Spleen (tissue), 11 donors: ENCODE results near the gene SPATS2L. TPM values are rescaled to one million over a fixed set of nuclear protein-coding genes. Genes with fewer than 3 reads are reported as not detected.

Experiments used
- DNase-seq: peaks from one replicate; pipeline ENCODE4 v3.0.0-alpha.2; 2020
- H3K27ac ChIP-seq, 8 donors: fragments of 200-600 bp; sonication (generic) in 7 of 8; 1 replicate in 4 of 8; 2 replicates in 4 of 8; pipeline versions ENCODE4 v1.5.0 to v1.8.0; 2016 to 2021; ENCODE audit warnings: inconsistent platforms in 4 of 8, mild to moderate bottlenecking in 4 of 8, moderate library complexity in 1 of 8
- H3K27me3 ChIP-seq, 7 donors: fragments of 200-600 bp; sonication (generic) in 6 of 7; replicated peaks in 1 of 7; 1 replicate in 4 of 7; 2 replicates in 3 of 7; pipeline versions ENCODE4 v1.5.0 to v1.8.0; 2016 to 2021; ENCODE audit warnings: inconsistent platforms in 3 of 7, mild to moderate bottlenecking in 1 of 7
- H3K36me3 ChIP-seq, 6 donors: fragments of 200-600 bp; sonication (generic) in 5 of 6; 1 replicate in 4 of 6; 2 replicates in 2 of 6; pipeline versions ENCODE4 v1.5.0 to v1.8.0; 2016 to 2021; ENCODE audit warnings: inconsistent platforms in 2 of 6
- H3K4me1 ChIP-seq, 6 donors: fragments of 200-600 bp; sonication (generic) in 5 of 6; 1 replicate in 3 of 6; 2 replicates in 3 of 6; pipeline versions ENCODE4 v1.5.0 to v1.8.0; 2016 to 2021; ENCODE audit warnings: inconsistent platforms in 3 of 6
- H3K4me3 ChIP-seq, 8 donors: fragments of 200-600 bp; sonication (generic) in 7 of 8; 1 replicate in 4 of 8; 2 replicates in 4 of 8; pipeline versions ENCODE4 v1.5.0 to v1.8.0; 2016 to 2021; ENCODE audit warnings: inconsistent platforms in 4 of 8, mild to moderate bottlenecking in 4 of 8, moderate library complexity in 2 of 8
- H3K9me3 ChIP-seq, 8 donors: fragments of 200-600 bp; sonication (generic) in 7 of 8; 1 replicate in 4 of 8; 2 replicates in 4 of 8; pipeline versions ENCODE4 v1.5.0 to v1.8.0; 2016 to 2021; ENCODE audit warnings: inconsistent platforms in 4 of 8
- CTCF ChIP-seq, 11 experiments: fragments of 200-600 bp in 7 of 11; fragments of 450-650 bp in 4 of 11; sonication (generic) in 4 of 11; IDR thresholded peaks in 8 of 11; conservative IDR thresholded peaks in 3 of 11; 1 replicate in 7 of 11; 2 replicates in 4 of 11; pipeline versions ENCODE4 v1.4.0 to v1.8.0; 2016 to 2021; ENCODE audit warnings: antibody characterized with exemption in 11 of 11, inconsistent platforms in 4 of 11, mild to moderate bottlenecking in 1 of 11
- POLR2A ChIP-seq, 3 donors: fragments of 450-650 bp; IDR thresholded peaks; one replicate each; pipeline ENCODE4 v1.5.1; 2017; ENCODE audit warnings: antibody characterized with exemption in 3 of 3, mild to moderate bottlenecking in 1 of 3
- POLR2AphosphoS5 ChIP-seq, 3 donors: sonication (generic); formaldehyde crosslinking; IDR thresholded peaks; one replicate each; pipeline ENCODE4 v1.5.1; 2017; ENCODE audit warnings: antibody characterized with exemption in 3 of 3
- WGBS, 5 donors: extraction: QIAGEN DNeasy Blood & Tissue Kit in 3 of 5; methylation state at CpG; one replicate each; pipeline versions ENCODE4 v1.1.5 to v1.1.7; 2013 to 2018; 5-methylcytosine and 5-hydroxymethylcytosine counted together
- intact Hi-C: fragments of 100-400 bp; cut with DNase I; formaldehyde crosslinking; loops from one replicate; pipeline ENCODE4 v1.15.0; 2023; ENCODE audit warnings: low total_unique reads
- polyA plus RNA-seq, 3 donors: library from polyadenylated mRNA; stranded (reverse); fragments of 200-250 nt; gene quantifications; one replicate each; pipeline ENCODE4 v1.2.1, GENCODE V29; 2013
- total RNA-seq, 7 donors: library from RNA; depleted of rRNA in 3 of 7; stranded (reverse); fragments of >200 nt in 3 of 7; fragmentation: NEBNext Ultra II Directional in 4 of 7; extraction: Animal tissue kit (Norgen Biotek cat#: 25700) in 4 of 7; gene quantifications; one replicate each; pipeline versions ENCODE4 v1.1.0 to v1.2.1, GENCODE V29; 2016 to 2021
- donor health status: healthy with polysubstance abuse.
- donor health status: DM: no; HTN: no; CAD: no; lungs with moderate emphysema.
- donor health status: DM: no; HTN: no; CAD: no.
- donor health status: Bipolar disorder and iron deficiency.
- donor health status: healthy.
- donor health status: DM: no; HTN: no; CAD: no.
- donor health status: DM: yes; HTN: yes; CAD: no.

SPATS2L gene
- total and polyA plus RNA-seq, 10 donors, result 9.5 to 84.7 (median 57.2) TPM

- Histone ChIP-seq H3K36me3 (peaks cover 0 to 41% (median 0%) of the 10 kb centered on the region in 6 donors), H3K27ac (peak overlapping the region; percentile 1 to 81 (median 72)), H3K4me1 (peaks cover 0 to 65% (median 39%) of the 10 kb centered on the region in 6 donors), H3K4me3 (peak overlapping the region in 1 of 8 donors; percentile 13), H3K9me3 (no peaks in the 10 kb centered on the region), H3K27me3 (no peaks in the 10 kb centered on the region)
- no peak for DNase-seq
- no peak for TF ChIP-seq POLR2A (IDR thresholded peaks at IDR 0.05)
- no peak for TF ChIP-seq CTCF (IDR thresholded peaks at IDR 0.05 in 8 of 11, conservative IDR thresholded peaks at IDR 0.05 in 3 of 11)
- no peak for TF ChIP-seq POLR2AphosphoS5 (IDR thresholded peaks at IDR 0.05)
- WGBS, 5 donors, result 58 to 68% (median 64%) methylated on average over 12 of the region's 12 CpGs
- intact Hi-C loops, result loop anchor here (10.0 kb wide), 1 partner anchor 152 kb away; no protein-coding TSS in a partner anchor
Measured at GRCh38 chr2:200466425-200467418, 160.2 kb downstream of the SPATS2L start.

GRCh38 chr2:200467806-200468681 is 161.6 kb downstream of the SPATS2L start:
- Histone ChIP-seq H3K4me3 (no peak overlapping the region), H3K27ac (peak overlapping the region in 7 of 8 donors; percentile 49 to 81 (median 73)), H3K4me1 (peaks cover 0 to 61% (median 38%) of the 10 kb centered on the region in 6 donors), H3K27me3 (no peaks in the 10 kb centered on the region), H3K36me3 (peaks cover 0 to 53% (median 6%) of the 10 kb centered on the region in 6 donors), H3K9me3 (no peaks in the 10 kb centered on the region)
- intact Hi-C loops, result loop anchor here (10.0 kb wide), 1 partner anchor 153 kb away; no protein-coding TSS in a partner anchor
- DNase-seq, result no peak
- WGBS, 5 donors, result 74 to 83% (median 76%) methylated on average over 8 of the region's 8 CpGs
- TF ChIP-seq POLR2AphosphoS5 (IDR thresholded peaks at IDR 0.05) (no peak), CTCF (IDR thresholded peaks at IDR 0.05 in 8 of 11, conservative IDR thresholded peaks at IDR 0.05 in 3 of 11) (no peak), POLR2A (IDR thresholded peaks at IDR 0.05) (no peak)

GRCh38 chr2:200469708-200470211 is 163.3 kb downstream of the SPATS2L start:
- Histone ChIP-seq H3K27me3 (no peaks in the 10 kb centered on the region), H3K27ac (no peak overlapping the region), H3K36me3 (peaks cover 0 to 68% (median 10%) of the 10 kb centered on the region in 6 donors), H3K9me3 (no peaks in the 10 kb centered on the region), H3K4me3 (no peak overlapping the region), H3K4me1 (peaks cover 0 to 52% (median 31%) of the 10 kb centered on the region in 6 donors)
- intact Hi-C loops, result loop anchor here (10.0 kb wide), 1 partner anchor 155 kb away; no protein-coding TSS in a partner anchor
- 93 to 96% (median 95%) methylated on average over 13 of the region's 13 CpGs for WGBS, 5 donors
- TF ChIP-seq POLR2AphosphoS5 (IDR thresholded peaks at IDR 0.05) (no peak), CTCF (IDR thresholded peaks at IDR 0.05 in 8 of 11, conservative IDR thresholded peaks at IDR 0.05 in 3 of 11) (no peak), POLR2A (IDR thresholded peaks at IDR 0.05) (no peak)
- no peak for DNase-seq
